ENCODE measurements around the gene PPIL6. TPM values are rescaled to one million over a fixed set of nuclear protein-coding genes. Genes with fewer than 3 reads are reported as not detected.
"Not testable (repeated sequence)": the region's sequence is repeated elsewhere in the genome, so short reads cannot be mapped to it uniquely, and the experiment has no call there.

PPIL6 gene
- total RNA-seq, 1 experiment from 2014 or later, result 0.05 TPM

DNA sequence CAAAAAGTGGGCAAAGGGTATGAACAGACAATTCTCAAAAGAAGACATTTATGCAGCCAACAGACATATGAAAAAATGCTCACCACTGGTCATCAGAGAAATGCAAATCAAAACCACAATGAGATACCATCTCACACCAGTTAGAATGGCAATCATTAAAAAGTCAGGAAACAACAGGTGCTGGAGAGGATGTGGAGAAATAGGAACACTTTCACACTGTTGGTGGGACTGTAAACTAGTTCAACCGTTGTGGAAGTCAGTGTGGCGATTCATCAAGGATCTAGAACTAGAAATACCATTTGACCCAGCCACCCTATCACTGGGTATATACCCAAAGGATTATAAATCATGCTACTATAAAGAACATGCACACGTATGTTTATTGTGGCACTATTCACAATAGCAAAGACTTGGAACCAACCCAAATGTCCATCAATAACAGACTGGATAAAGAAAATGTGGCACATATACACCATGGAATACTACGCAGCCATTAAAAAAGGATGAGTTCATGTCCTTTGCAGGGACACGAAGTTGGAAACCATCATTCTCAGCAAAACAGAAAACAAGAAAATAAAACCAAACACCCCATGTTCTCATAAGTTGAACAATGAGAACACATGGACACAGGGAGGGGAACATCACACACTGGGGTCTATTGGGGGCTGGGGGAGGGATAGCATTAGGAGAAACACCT lies 75.9 kb downstream of the PPIL6 start:
- not testable (repeated sequence) for DNase-seq (ENCODE audit: low read depth)

GRCh38 chr6:109363753-109364152 lies 76.7 kb downstream of the PPIL6 start:
- no peak for DNase-seq (ENCODE audit: low read depth)

- no peak for DNase-seq (ENCODE audit: low read depth)
Observed at GRCh38 chr6:109362102-109362884, 78.1 kb downstream of the PPIL6 start.

DNA sequence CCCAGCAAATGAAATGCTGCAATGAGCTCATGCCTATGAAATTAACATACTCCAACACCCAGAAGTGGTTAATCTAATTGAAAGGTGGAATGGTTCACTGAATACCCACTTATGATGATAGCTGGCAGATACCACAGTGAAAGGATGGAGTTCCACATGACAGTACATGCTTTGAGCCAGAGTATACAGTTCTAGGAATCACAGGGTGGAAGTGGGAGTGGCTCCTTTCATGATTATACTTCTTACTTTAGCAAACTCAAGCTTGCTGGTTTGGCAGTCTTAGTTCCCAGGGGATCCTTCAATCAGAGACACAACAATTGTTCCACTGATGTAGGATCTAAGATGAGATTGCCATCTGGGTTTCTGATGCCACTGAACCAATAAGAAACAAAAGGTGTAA lies 79.6 kb downstream of the PPIL6 start:
- DNase-seq (ENCODE audit: low read depth), result no peak

DNA sequence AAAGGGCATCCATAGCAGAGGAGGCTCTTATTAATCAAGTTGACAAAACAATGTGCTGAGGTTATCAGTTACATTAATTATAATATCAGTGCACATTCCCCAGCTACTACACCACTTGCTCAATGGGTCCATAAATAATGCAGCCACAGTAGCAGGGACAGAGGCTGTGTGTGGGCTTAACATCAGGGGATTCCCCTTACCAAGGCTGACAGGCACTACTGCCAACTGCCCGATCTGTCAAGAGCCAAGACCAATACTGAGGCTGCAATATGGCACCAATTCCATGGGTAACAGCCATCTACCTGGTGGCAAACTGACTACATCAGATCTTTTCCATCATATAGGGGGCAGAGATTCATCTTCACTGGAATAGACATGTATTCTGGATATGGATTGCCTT lies 80.1 kb downstream of the PPIL6 start:
- DNase-seq (ENCODE audit: low read depth), result no peak

- DNase-seq (ENCODE audit: low read depth), result no peak
Observed at GRCh38 chr6:109359248-109359647, 81.2 kb downstream of the PPIL6 start.

- no peak for DNase-seq (ENCODE audit: low read depth)
Observed at GRCh38 chr6:109358204-109358603, 82.2 kb downstream of the PPIL6 start.

- DNase-seq (ENCODE audit: low read depth), result no peak
Observed at GRCh38 chr6:109356237-109356636, 84.2 kb downstream of the PPIL6 start.

DNA sequence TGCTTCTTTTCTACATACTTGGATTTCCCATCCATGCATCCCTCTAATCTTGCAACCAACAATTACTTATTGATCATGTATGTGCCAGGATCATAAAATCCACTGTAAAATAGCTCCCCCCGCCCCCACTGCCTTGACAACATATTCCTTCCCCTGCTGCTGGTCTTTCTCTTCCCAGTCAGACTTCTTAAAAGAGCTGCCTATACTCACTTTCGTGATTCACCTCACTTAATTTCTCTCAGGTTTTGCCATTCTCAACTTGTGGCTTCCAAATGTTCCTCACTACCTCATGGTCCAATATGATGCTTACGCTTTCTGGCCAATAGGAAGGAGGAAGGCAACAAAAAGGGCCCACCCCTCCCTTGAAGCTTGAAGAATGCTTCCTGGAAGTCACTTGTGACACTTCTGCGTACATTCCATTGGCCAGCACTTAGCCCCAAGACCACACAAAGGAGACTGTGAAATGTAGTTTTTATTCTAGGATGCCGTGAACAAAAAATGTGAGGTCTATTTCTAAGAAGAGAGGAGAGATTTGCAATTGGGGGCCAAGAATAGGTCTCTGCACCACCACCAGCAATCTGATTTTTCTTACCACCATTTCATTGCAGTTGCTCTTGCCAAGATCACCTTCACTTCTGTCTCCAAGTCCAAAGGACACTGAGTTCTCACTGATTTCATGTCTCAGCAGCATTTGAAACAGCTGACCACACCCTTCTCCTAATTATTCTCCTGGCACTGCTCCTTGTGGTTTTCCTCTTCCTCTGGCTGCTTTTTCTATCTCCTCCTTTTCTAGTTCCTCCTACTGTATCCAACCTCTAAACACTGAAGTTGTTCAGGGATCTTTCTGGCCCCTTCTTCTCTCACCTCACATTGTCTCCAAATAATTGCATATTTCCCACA lies 88.9 kb downstream of the PPIL6 start:
- DNase-seq (ENCODE audit: low read depth), result peak; percentile 63

GRCh38 chr6:109349419-109349987 lies 90.9 kb downstream of the PPIL6 start:
- peak; percentile 24 for DNase-seq (ENCODE audit: low read depth)

- DNase-seq (ENCODE audit: low read depth), result no peak
Observed at GRCh38 chr6:109348226-109348625, 92.2 kb downstream of the PPIL6 start.

DNA sequence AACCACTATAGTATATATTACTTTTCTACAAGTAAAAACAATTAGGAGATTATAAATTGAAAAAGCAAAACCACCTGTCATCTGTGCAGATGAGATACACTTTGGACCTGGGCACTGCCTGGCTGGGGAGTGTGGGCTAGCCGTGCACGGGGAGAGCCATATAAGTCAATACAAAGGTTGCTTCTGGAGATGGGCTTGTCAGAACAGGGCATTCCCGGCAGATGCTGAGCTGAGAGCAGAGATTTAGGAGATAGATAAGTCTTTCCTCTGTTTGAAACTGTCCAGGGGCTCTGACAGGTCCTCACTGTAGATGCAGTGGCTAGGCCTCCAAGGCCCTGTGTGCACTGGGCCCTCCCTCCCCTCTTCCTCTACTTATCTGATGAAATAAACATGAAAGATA lies 92.6 kb downstream of the PPIL6 start:
- no peak for DNase-seq (ENCODE audit: low read depth)

- DNase-seq (ENCODE audit: low read depth), result no peak
Observed at GRCh38 chr6:109345986-109346385, 94.4 kb downstream of the PPIL6 start.

DNA sequence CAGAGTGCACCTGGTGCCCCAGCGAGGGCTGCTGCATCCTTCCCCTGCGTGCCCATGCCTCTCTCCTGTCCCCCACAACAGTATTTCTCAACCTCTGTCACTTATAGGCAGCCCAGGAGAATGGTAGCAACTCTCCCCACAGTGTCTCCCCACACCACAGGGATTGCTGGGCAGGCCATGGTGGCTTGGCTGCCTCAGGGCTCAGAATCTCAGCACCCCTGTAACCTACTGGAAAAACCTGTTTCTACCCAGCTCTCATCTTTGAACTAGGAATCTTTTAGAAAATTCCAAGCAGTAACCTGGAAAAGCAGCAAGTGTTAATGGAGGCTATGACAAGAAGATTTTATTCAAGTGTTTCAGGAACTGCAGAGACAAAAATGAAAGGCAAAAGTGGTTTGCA lies 96.2 kb downstream of the PPIL6 start:
- no peak for DNase-seq (ENCODE audit: low read depth)

GRCh38 chr6:109343518-109343917 lies 96.9 kb downstream of the PPIL6 start:
- no peak for DNase-seq (ENCODE audit: low read depth)

GRCh38 chr6:109342911-109343310 lies 97.5 kb downstream of the PPIL6 start:
- no peak for DNase-seq (ENCODE audit: low read depth)

DNA sequence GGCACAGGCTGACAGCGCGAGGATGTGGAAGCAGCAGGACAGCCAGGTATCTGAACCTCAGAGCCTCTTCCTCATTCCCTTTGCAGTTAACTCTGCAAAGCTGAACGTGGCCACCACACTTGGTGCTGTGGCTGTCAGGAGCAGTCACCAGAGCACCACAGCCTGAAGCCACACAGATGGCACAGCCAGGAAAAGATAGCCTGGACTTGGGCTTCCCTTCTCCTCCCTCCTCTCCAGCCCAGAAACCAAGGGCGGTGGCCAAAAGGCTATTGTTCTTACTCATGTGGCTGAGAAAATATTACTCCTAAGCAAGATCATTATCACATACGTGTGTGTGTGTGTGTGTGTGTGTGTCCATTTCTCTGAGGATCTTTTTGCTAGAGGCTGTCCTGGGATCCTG lies 97.9 kb downstream of the PPIL6 start:
- no peak for DNase-seq (ENCODE audit: low read depth)

- no peak for DNase-seq (ENCODE audit: low read depth)
Observed at GRCh38 chr6:109340811-109341210, 99.6 kb downstream of the PPIL6 start.

All from HT1080 (cell line).